Trophoblast cell (in vitro differentiated cells and primary cell): ENCODE results near the gene PML.
A peak's percentile ranks its signal among the peaks of the same experiment; 100 is the strongest.

Source experiments
- DNase-seq, 2 donors: peaks; one replicate each; pipeline ENCODE4 v3.0.0-alpha.2; 2016
- H2AFZ ChIP-seq: 2 replicates; pipeline ENCODE4 v1.6.1; 2013; ENCODE audit warnings: low read length, moderate library complexity, mild to moderate bottlenecking; ENCODE audit not compliant: insufficient read depth, poor library complexity
- H2AK5ac ChIP-seq: 2 replicates; pipeline ENCODE4 v1.6.1; 2013; ENCODE audit warnings: mild to moderate bottlenecking, low read length
- H2BK120ac ChIP-seq: 2 replicates; pipeline ENCODE4 v1.6.1; 2013; ENCODE audit warnings: low read length, mild to moderate bottlenecking, moderate library complexity; ENCODE audit not compliant: insufficient read depth, poor library complexity
- H2BK12ac ChIP-seq: 2 replicates; pipeline ENCODE4 v1.6.1; 2013; ENCODE audit warnings: mild to moderate bottlenecking, low read length, moderate library complexity
- H2BK5ac ChIP-seq: 2 replicates; pipeline ENCODE4 v1.6.1; 2013; ENCODE audit warnings: low read length, low read depth, moderate library complexity, mild to moderate bottlenecking; ENCODE audit not compliant: poor library complexity
- H3K14ac ChIP-seq: 2 replicates; pipeline ENCODE4 v1.6.1; 2013; ENCODE audit warnings: mild to moderate bottlenecking, low read length
- H3K18ac ChIP-seq: 2 replicates; pipeline ENCODE4 v1.6.1; 2013; ENCODE audit warnings: mild to moderate bottlenecking, low read length
- H3K23ac ChIP-seq: 2 replicates; pipeline ENCODE4 v1.6.1; 2013; ENCODE audit warnings: low read length
- H3K27ac ChIP-seq: 2 replicates; pipeline ENCODE4 v1.5.1; 2013; ENCODE audit warnings: low read depth, mild to moderate bottlenecking, inconsistent platforms, low read length, moderate library complexity
- H3K27me3 ChIP-seq: 2 replicates; pipeline ENCODE4 v1.6.1; 2013; ENCODE audit warnings: inconsistent platforms, mild to moderate bottlenecking, low read length, moderate library complexity; ENCODE audit not compliant: insufficient read depth
- H3K36me3 ChIP-seq, 2 experiments: 1 replicate in 1 of 2; 2 replicates in 1 of 2; pipeline ENCODE4 v1.6.1; 2013; ENCODE audit warnings: low read length in 2 of 2, mild to moderate bottlenecking in 2 of 2, moderate library complexity in 1 of 2; ENCODE audit not compliant: insufficient read depth in 2 of 2, control insufficient read depth in 1 of 2
- H3K4ac ChIP-seq: 2 replicates; pipeline ENCODE4 v1.6.1; 2013; ENCODE audit warnings: low read depth, mild to moderate bottlenecking, low read length, moderate library complexity
- H3K4me1 ChIP-seq, 2 experiments: 1 replicate in 1 of 2; 2 replicates in 1 of 2; pipeline ENCODE4 v1.6.1; 2013; ENCODE audit warnings: low read length in 2 of 2, mild to moderate bottlenecking in 2 of 2, moderate library complexity in 1 of 2; ENCODE audit not compliant: insufficient read depth in 2 of 2, control insufficient read depth in 1 of 2
- H3K4me2 ChIP-seq: 2 replicates; pipeline ENCODE4 v1.6.1; 2013; ENCODE audit warnings: inconsistent platforms, mild to moderate bottlenecking, low read length, moderate library complexity
- H3K4me3 ChIP-seq: 2 replicates; pipeline ENCODE4 v1.5.1; 2013; ENCODE audit warnings: mild to moderate bottlenecking, low read depth, low read length, inconsistent platforms
- H3K79me1 ChIP-seq: one replicate; pipeline ENCODE4 v1.6.1; 2013; ENCODE audit warnings: low read length
- H3K79me2 ChIP-seq: 2 replicates; pipeline ENCODE4 v1.6.1; 2013; ENCODE audit warnings: low read length, mild to moderate bottlenecking; ENCODE audit not compliant: control insufficient read depth, insufficient read depth, poor library complexity
- H3K9ac ChIP-seq: 2 replicates; pipeline ENCODE4 v1.6.1; 2013; ENCODE audit warnings: mild to moderate bottlenecking, low read length
- H3K9me3 ChIP-seq: 2 replicates; pipeline ENCODE4 v1.6.1; 2013; ENCODE audit warnings: low read depth, mild to moderate bottlenecking, control low read depth, inconsistent platforms, low read length; ENCODE audit not compliant: insufficient read depth
- H4K12ac ChIP-seq: 2 replicates; pipeline ENCODE4 v1.6.1; 2013; ENCODE audit warnings: low read depth, mild to moderate bottlenecking, low read length, moderate library complexity
- H4K8ac ChIP-seq: 2 replicates; pipeline ENCODE4 v1.6.1; 2013; ENCODE audit warnings: low read depth, mild to moderate bottlenecking, low read length, moderate library complexity
- H4K91ac ChIP-seq: one replicate; pipeline ENCODE4 v1.6.1; 2013; ENCODE audit warnings: low read depth, mild to moderate bottlenecking, low read length, moderate library complexity
- WGBS: extraction: QIAGEN DNeasy Blood & Tissue Kit; methylation state at CpG from one replicate; pipeline ENCODE4 v1.1.7; 2013; ENCODE audit warnings: missing lambda C conversion rate; ENCODE audit not compliant: insufficient read length, insufficient coverage; ENCODE audit errors: extremely low coverage; 5-methylcytosine and 5-hydroxymethylcytosine counted together

Gene PML

GRCh38 chr15:73986055-73986775 is 8.3 kb upstream of the PML start:
- Histone ChIP-seq H2BK12ac (no peak overlapping the region), H2AK5ac (no peak overlapping the region), H3K79me2 (no peaks in the 10 kb centered on the region), H3K4me3 (no peak overlapping the region), H3K36me3 (peaks cover 0 to 4% of the 10 kb centered on the region in 2 experiments), H4K8ac (no peak overlapping the region), H3K23ac (no peak overlapping the region), H2BK5ac (no peak overlapping the region), H2AFZ (no peak overlapping the region), H3K27ac (no peak overlapping the region), H3K9ac (no peak overlapping the region), H3K4me2 (no peak overlapping the region), H3K14ac (no peak overlapping the region), H4K12ac (no peak overlapping the region), H2BK120ac (no peak overlapping the region), H3K4ac (no peak overlapping the region), H4K91ac (no peak overlapping the region), H3K18ac (no peak overlapping the region), H3K27me3 (no peaks in the 10 kb centered on the region), H3K79me1 (no peaks in the 10 kb centered on the region), H3K4me1 (peaks cover under 1 to 2% of the 10 kb centered on the region in 2 experiments), H3K9me3 (no peaks in the 10 kb centered on the region)
- DNase-seq = no peak
- WGBS = no CpG with 5 or more reads among the region's 7 CpGs

DNA sequence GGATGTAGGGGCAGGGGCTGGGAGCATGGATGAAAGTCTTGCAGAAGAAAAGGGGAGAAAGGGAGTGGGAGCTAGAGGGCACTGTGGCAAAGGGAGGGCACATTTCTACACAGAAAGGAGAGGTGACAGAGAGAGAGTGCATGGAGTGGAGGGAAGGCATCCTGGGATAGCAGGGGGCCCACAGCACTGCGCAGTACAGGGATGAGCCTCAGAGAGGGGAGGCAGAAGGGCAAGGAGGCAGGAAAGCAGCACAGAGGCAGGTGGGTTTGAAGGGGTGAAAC is 7.8 kb upstream of the PML start:
- Histone ChIP-seq H2AK5ac (no peak overlapping the region), H3K4ac (no peak overlapping the region), H3K36me3 (peaks cover 0 to 4% of the 10 kb centered on the region in 2 experiments), H2AFZ (no peak overlapping the region), H3K23ac (no peak overlapping the region), H3K9ac (peak overlapping the region; percentile 45), H3K79me2 (no peaks in the 10 kb centered on the region), H2BK12ac (no peak overlapping the region), H3K79me1 (no peaks in the 10 kb centered on the region), H3K18ac (no peak overlapping the region), H2BK5ac (no peak overlapping the region), H3K4me2 (no peak overlapping the region), H4K12ac (no peak overlapping the region), H3K27me3 (no peaks in the 10 kb centered on the region), H3K9me3 (no peaks in the 10 kb centered on the region), H3K27ac (no peak overlapping the region), H3K4me3 (peak overlapping the region; percentile 41), H4K91ac (no peak overlapping the region), H2BK120ac (no peak overlapping the region), H4K8ac (no peak overlapping the region), H3K14ac (no peak overlapping the region), H3K4me1 (peaks cover 6 to 7% of the 10 kb centered on the region in 2 experiments)
- WGBS = no CpG with 5 or more reads among the region's 1 CpG
- no peak for DNase-seq

- peaks cover 0 to 4% of the 10 kb centered on the region in 2 experiments for H3K36me3 ChIP-seq
- H2BK120ac ChIP-seq = no peak overlapping the region
- H3K4me1 ChIP-seq = peaks cover 6 to 8% of the 10 kb centered on the region in 2 experiments
- no peak overlapping the region for H3K14ac ChIP-seq
- no peaks in the 10 kb centered on the region for H3K79me1 ChIP-seq
- no peak overlapping the region for H3K18ac ChIP-seq
- H3K4me2 ChIP-seq = no peak overlapping the region
- no peak overlapping the region for H3K4ac ChIP-seq
- no CpG with 5 or more reads among the region's 4 CpGs for WGBS
- no peak overlapping the region for H4K8ac ChIP-seq
- H3K9me3 ChIP-seq = no peaks in the 10 kb centered on the region
- DNase-seq = no peak
- H3K4me3 ChIP-seq = no peak overlapping the region
- no peak overlapping the region for H2BK5ac ChIP-seq
- no peaks in the 10 kb centered on the region for H3K79me2 ChIP-seq
- H2BK12ac ChIP-seq = no peak overlapping the region
- no peak overlapping the region for H3K9ac ChIP-seq
- H4K12ac ChIP-seq = no peak overlapping the region
- H4K91ac ChIP-seq = no peak overlapping the region
- H3K23ac ChIP-seq = no peak overlapping the region
- no peaks in the 10 kb centered on the region for H3K27me3 ChIP-seq
- no peak overlapping the region for H2AK5ac ChIP-seq
- no peak overlapping the region for H3K27ac ChIP-seq
- H2AFZ ChIP-seq = no peak overlapping the region
Observed at GRCh38 chr15:73987250-73987649, 7.3 kb upstream of the PML start.

DNA sequence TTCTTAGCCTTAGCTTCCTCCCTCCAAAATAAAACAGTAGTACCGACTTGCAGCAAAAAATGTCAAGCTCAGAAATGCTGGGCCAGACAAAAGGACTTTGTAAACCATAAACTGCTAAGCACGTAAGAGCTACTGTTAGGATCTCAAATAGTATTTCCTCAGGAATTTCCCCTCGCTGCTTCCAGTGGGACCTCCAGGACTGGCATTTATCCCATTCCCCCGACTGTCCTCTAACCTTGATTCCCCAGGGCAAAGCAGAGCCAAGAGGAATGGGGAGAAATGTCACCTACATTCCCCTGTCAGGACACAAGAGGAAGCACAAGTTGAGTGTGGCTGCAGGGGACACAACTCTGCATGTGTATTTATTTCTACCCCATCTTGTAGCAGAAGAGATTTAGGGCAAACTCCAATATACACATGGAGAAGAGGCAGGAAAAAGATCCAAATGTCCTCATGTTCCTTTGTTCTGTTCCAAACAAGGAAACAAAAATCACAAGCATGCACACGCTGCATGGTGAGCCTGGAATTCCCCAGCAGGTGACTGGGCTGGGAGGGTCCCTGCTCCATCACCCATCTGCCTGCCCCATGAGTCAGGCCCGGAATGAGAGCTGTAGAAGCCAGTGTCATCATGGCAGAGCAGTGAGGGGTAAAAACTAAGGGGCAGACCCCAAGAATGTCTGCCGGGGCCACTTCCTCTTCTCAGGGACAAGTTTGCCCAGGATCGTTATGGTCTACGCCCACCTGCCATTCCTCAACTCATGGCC is 6.7 kb upstream of the PML start:
- Histone ChIP-seq H2BK5ac (no peak overlapping the region), H4K12ac (no peak overlapping the region), H2AK5ac (no peak overlapping the region), H3K27me3 (no peaks in the 10 kb centered on the region), H4K8ac (no peak overlapping the region), H3K27ac (no peak overlapping the region), H3K18ac (no peak overlapping the region), H3K4me3 (no peak overlapping the region), H3K79me1 (no peaks in the 10 kb centered on the region), H4K91ac (no peak overlapping the region), H3K79me2 (no peaks in the 10 kb centered on the region), H3K4me1 (peaks cover 6 to 8% of the 10 kb centered on the region in 2 experiments), H2BK12ac (no peak overlapping the region), H3K4me2 (no peak overlapping the region), H3K9me3 (no peaks in the 10 kb centered on the region), H3K4ac (no peak overlapping the region), H3K23ac (no peak overlapping the region), H2AFZ (no peak overlapping the region), H2BK120ac (no peak overlapping the region), H3K36me3 (peaks cover 0 to 4% of the 10 kb centered on the region in 2 experiments), H3K9ac (no peak overlapping the region), H3K14ac (no peak overlapping the region)
- DNase-seq = peak; percentile 16 to 29
- WGBS = no CpG with 5 or more reads among the region's 9 CpGs
